Immature natural killer cell (primary cell): Measurements from ENCODE around the gene STK32C. TPM values are rescaled to one million over a fixed set of nuclear protein-coding genes. Genes with fewer than 3 reads are reported as not detected.
"Not testable (repeated sequence)": the region's sequence is repeated elsewhere in the genome, so short reads cannot be mapped to it uniquely, and the experiment has no call there.

Experiments used
- DNase-seq, 3 donors: peaks; one replicate each; pipeline ENCODE4 v3.0.0; 2022; ENCODE audit warnings: mixed read lengths in 1 of 3
- H3K27ac Mint-ChIP-seq, 6 donors: one replicate each; pipeline ENCODE4 v1.8.0; 2020; ENCODE audit warnings: mixed read lengths in 6 of 6, mild to moderate bottlenecking in 5 of 6, inconsistent platforms in 4 of 6, moderate library complexity in 3 of 6
- H3K27me3 Mint-ChIP-seq, 3 donors: one replicate each; pipeline ENCODE4 v1.8.0; 2020 to 2021; ENCODE audit warnings: low read depth in 3 of 3, mild to moderate bottlenecking in 3 of 3, mixed read lengths in 3 of 3, moderate library complexity in 3 of 3, inconsistent platforms in 1 of 3
- H3K36me3 Mint-ChIP-seq, 3 donors: one replicate each; pipeline ENCODE4 v1.8.0; 2020; ENCODE audit warnings: mixed read lengths in 3 of 3, inconsistent platforms in 2 of 3, mild to moderate bottlenecking in 2 of 3
- H3K4me1 Mint-ChIP-seq, 2 donors: one replicate each; pipeline ENCODE4 v1.8.0; 2020; ENCODE audit warnings: inconsistent platforms in 2 of 2, mild to moderate bottlenecking in 2 of 2, mixed read lengths in 2 of 2, moderate library complexity in 1 of 2
- H3K4me3 Mint-ChIP-seq, 5 donors: one replicate each; pipeline ENCODE4 v1.8.0; 2020; ENCODE audit warnings: mild to moderate bottlenecking in 5 of 5, mixed read lengths in 5 of 5, inconsistent platforms in 3 of 5, moderate library complexity in 3 of 5
- H3K9me3 Mint-ChIP-seq, 6 donors: one replicate each; pipeline ENCODE4 v1.8.0; 2020; ENCODE audit warnings: mild to moderate bottlenecking in 6 of 6, mixed read lengths in 6 of 6, inconsistent platforms in 4 of 6, moderate library complexity in 3 of 6
- polyA plus RNA-seq, 3 donors: library from polyadenylated mRNA; unstranded; fragments of 300-500 nt; fragmentation: Illumina TruSeq; gene quantifications; one replicate each; pipeline ENCODE4 v1.2.3, GENCODE V29; 2021

Gene STK32C
- polyA plus RNA-seq, 3 donors from 2014 or later: 6.3 to 14.2 (median 13.7) TPM

DNA sequence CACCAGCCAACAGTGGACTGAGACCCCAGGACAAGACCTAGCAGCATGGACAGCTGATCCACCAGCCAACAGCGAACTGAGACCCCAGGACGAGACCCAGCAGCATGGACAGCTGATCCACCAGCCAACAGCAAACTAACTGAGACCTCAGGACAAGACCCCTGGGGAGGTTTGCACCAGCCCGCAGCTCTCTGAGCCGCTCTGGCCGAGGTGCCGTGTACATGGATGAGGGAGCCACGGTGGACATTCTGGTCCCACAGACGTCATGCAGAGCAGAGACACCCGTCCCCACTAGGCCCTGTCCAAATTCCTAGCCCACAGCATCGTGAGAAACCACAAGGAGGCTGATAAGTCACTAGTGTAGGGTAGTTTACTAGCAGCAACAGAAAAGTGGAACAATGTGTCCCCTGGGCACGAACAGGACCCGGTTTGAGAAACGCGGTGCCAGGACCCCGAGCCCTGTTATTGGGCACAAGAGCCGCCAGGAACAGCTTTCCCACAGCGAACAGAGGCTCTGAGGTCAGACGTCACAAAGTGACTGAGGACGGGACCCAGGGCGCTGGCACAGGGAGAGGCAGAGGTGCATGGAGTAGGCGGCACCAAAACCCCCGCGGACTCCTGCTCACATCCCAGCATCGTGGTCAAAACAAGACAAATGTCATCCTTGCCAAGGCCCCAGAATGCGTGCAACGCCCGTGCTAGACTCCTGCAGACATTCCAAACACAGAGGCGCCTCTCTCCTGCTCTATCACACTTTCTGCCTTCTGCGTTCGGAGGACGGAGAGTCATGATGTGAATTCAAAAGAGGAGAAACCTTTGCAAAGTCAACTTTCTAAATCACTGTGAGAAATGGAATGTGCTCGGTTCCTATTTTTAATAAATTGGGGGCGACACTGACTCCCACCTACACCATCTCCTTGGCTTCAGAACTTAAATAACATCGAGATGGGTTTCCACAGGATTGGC, 8.1 kb downstream of the STK32C start:
- no peak for DNase-seq
- H3K27me3 Mint-ChIP-seq: peaks cover 0 to 4% (median 2%) of the 10 kb centered on the region in 3 donors
- no peak overlapping the region for H3K4me3 Mint-ChIP-seq
- H3K36me3 Mint-ChIP-seq: no peaks in the 10 kb centered on the region
- H3K4me1 Mint-ChIP-seq: peaks cover 0 to 5% of the 10 kb centered on the region in 2 donors
- no peak overlapping the region for H3K27ac Mint-ChIP-seq
- H3K9me3 Mint-ChIP-seq: no peaks in the 10 kb centered on the region

GRCh38 chr10:132298038-132298881, 9.5 kb downstream of the STK32C start:
- DNase-seq: no peak
- H3K4me1 Mint-ChIP-seq: peaks cover 0 to 5% of the 10 kb centered on the region in 2 donors
- no peak overlapping the region for H3K27ac Mint-ChIP-seq
- H3K4me3 Mint-ChIP-seq: no peak overlapping the region
- H3K36me3 Mint-ChIP-seq: no peaks in the 10 kb centered on the region
- H3K9me3 Mint-ChIP-seq: peaks cover 0 to 2% (median 0%) of the 10 kb centered on the region in 6 donors
- peaks cover 0 to 4% (median 2%) of the 10 kb centered on the region in 3 donors for H3K27me3 Mint-ChIP-seq

GRCh38 chr10:132297526-132297925, 10.2 kb downstream of the STK32C start:
- Mint-ChIP-seq H3K4me3 (no peak overlapping the region), H3K4me1 (peaks cover 0 to 5% of the 10 kb centered on the region in 2 donors), H3K36me3 (no peaks in the 10 kb centered on the region), H3K9me3 (peaks cover 0 to 2% (median 0%) of the 10 kb centered on the region in 6 donors), H3K27ac (no peak overlapping the region), H3K27me3 (peaks cover 0 to 5% (median 2%) of the 10 kb centered on the region in 3 donors)
- no peak for DNase-seq

GRCh38 chr10:132296666-132297443, 10.9 kb downstream of the STK32C start:
- peaks cover 0 to 5% (median 2%) of the 10 kb centered on the region in 3 donors for H3K27me3 Mint-ChIP-seq
- peaks cover 0 to 2% (median 0%) of the 10 kb centered on the region in 6 donors for H3K9me3 Mint-ChIP-seq
- H3K4me3 Mint-ChIP-seq: no peak overlapping the region
- DNase-seq: no peak
- H3K4me1 Mint-ChIP-seq: peaks cover 0 to 5% of the 10 kb centered on the region in 2 donors
- no peaks in the 10 kb centered on the region for H3K36me3 Mint-ChIP-seq
- H3K27ac Mint-ChIP-seq: no peak overlapping the region

GRCh38 chr10:132295481-132295880, 12.3 kb downstream of the STK32C start:
- H3K36me3 Mint-ChIP-seq, H3K4me1 Mint-ChIP-seq, H3K4me3 Mint-ChIP-seq, H3K9me3 Mint-ChIP-seq, DNase-seq, H3K27me3 Mint-ChIP-seq, H3K27ac Mint-ChIP-seq: not testable (repeated sequence)

DNA sequence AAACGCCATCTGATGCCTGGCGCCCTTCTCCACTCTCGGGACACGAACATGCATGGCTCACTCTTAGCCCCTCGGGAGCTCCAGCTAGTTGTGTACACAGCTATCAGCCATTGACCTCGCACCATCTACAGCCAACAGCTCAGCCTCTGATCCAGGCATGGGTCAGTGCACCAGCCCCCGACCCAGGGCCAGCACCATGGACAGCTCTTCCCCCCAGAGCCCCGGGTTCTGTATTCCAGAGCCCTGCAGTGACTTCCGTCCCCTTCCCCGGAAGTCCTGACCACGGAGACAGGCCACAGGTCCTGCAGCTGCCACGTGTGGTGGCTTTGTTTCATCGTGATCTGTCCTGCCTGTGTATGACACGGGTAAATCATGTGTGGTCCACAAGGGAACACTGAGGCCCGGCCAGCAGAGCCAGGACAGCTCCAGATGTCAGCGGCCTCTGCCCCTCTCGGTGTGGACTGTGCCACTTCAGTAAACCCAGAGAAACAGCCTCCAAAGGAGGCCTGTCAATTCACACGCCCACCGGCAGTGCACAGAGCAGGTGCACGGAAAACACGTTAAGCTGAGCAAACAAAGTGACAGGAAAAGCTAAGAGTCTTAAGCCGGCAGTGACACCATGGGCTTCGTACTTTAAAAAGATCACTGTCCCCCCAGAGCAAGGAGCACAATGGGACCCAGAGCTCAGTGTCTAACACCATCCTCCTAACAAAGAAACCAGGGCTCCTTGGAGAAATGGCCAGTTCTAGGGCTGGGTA, 13.0 kb downstream of the STK32C start:
- H3K36me3 Mint-ChIP-seq: no peaks in the 10 kb centered on the region
- peaks cover 0 to 5% of the 10 kb centered on the region in 2 donors for H3K4me1 Mint-ChIP-seq
- peaks cover 0 to 5% (median 2%) of the 10 kb centered on the region in 3 donors for H3K27me3 Mint-ChIP-seq
- no peak for DNase-seq
- H3K4me3 Mint-ChIP-seq: no peak overlapping the region
- H3K27ac Mint-ChIP-seq: no peak overlapping the region
- peaks cover 0 to 2% (median 0%) of the 10 kb centered on the region in 6 donors for H3K9me3 Mint-ChIP-seq

GRCh38 chr10:132293813-132294520, 13.8 kb downstream of the STK32C start:
- DNase-seq: no peak
- no peak overlapping the region for H3K4me3 Mint-ChIP-seq
- peaks cover 0 to 5% (median 2%) of the 10 kb centered on the region in 3 donors for H3K27me3 Mint-ChIP-seq
- no peaks in the 10 kb centered on the region for H3K36me3 Mint-ChIP-seq
- peaks cover 0 to 2% (median 0%) of the 10 kb centered on the region in 6 donors for H3K9me3 Mint-ChIP-seq
- H3K27ac Mint-ChIP-seq: no peak overlapping the region
- peaks cover 0 to 5% of the 10 kb centered on the region in 2 donors for H3K4me1 Mint-ChIP-seq

GRCh38 chr10:132293201-132293812, 14.4 kb downstream of the STK32C start:
- Mint-ChIP-seq H3K27ac (no peak overlapping the region), H3K36me3 (no peaks in the 10 kb centered on the region), H3K27me3 (peaks cover 0 to 5% (median 0%) of the 10 kb centered on the region in 3 donors), H3K9me3 (peaks cover 0 to 2% (median 0%) of the 10 kb centered on the region in 6 donors), H3K4me3 (no peak overlapping the region), H3K4me1 (peaks cover 0 to 5% of the 10 kb centered on the region in 2 donors)
- DNase-seq: no peak

- Mint-ChIP-seq H3K4me3 (no peak overlapping the region), H3K27me3 (peaks cover 0 to 4% (median 0%) of the 10 kb centered on the region in 3 donors), H3K27ac (no peak overlapping the region), H3K9me3 (peaks cover 0 to 4% (median 0%) of the 10 kb centered on the region in 6 donors), H3K36me3 (no peaks in the 10 kb centered on the region), H3K4me1 (peaks cover 0 to 5% of the 10 kb centered on the region in 2 donors)
- DNase-seq: no peak
These were observed 15.2 kb downstream of the STK32C start for GRCh38 chr10:132292287-132293200.

DNA sequence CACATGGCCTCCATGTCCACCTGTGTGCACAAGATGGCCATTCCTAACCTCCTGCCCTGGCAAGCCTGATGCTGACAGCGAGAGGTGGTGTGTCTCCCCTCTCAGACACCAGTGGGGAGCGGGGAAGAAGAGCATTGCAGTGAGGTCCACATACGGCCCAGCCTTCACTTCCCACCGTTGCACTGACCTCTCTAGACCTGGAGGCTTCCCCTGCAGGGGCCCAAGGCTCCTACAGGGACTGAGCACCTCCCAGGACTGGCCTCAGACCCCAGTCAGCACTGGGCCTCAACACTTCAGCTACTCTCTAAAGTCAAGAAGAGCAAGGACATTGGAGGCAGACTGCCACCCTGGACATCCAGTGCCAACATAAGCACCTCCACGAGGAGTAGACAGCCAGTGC, 15.9 kb downstream of the STK32C start:
- H3K27ac Mint-ChIP-seq: no peak overlapping the region
- H3K4me1 Mint-ChIP-seq: peaks cover 0 to 5% of the 10 kb centered on the region in 2 donors
- no peak for DNase-seq
- peaks cover 0 to 4% (median 0%) of the 10 kb centered on the region in 6 donors for H3K9me3 Mint-ChIP-seq
- H3K27me3 Mint-ChIP-seq: peaks cover 0 to 2% (median 0%) of the 10 kb centered on the region in 3 donors
- no peak overlapping the region for H3K4me3 Mint-ChIP-seq
- no peaks in the 10 kb centered on the region for H3K36me3 Mint-ChIP-seq

DNA sequence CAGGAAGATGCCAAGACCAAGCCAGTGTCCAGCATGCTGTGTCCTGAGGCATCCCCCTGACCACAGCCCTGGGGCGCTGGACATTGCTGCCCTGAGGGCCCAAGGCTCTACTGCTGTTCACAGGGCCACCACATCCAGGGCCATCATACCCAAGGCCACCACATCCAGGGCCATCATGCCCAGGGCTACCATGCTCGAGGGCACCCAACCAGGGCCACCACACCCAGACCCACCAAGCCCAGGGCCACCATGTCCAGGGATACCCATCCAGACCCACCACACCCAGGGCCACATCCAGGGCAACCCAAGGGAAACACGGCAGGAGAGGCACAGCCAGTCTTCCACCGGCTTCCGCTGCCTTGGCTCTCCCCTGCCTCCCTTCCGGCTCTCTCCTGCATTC, 17.1 kb downstream of the STK32C start:
- Mint-ChIP-seq H3K4me3 (no peak overlapping the region), H3K27me3 (peaks cover 0 to 4% (median 0%) of the 10 kb centered on the region in 3 donors), H3K36me3 (no peaks in the 10 kb centered on the region), H3K9me3 (peaks cover 0 to 4% (median 0%) of the 10 kb centered on the region in 6 donors), H3K4me1 (peaks cover 0 to 5% of the 10 kb centered on the region in 2 donors), H3K27ac (no peak overlapping the region)
- no peak for DNase-seq
